ENCODE data around the gene TMEM33. TPM values are rescaled to one million over a fixed set of nuclear protein-coding genes. Genes with fewer than 3 reads are reported as not detected.

TMEM33 gene
- total RNA-seq, 1 experiment from 2014 or later = 82.4 TPM

DNA sequence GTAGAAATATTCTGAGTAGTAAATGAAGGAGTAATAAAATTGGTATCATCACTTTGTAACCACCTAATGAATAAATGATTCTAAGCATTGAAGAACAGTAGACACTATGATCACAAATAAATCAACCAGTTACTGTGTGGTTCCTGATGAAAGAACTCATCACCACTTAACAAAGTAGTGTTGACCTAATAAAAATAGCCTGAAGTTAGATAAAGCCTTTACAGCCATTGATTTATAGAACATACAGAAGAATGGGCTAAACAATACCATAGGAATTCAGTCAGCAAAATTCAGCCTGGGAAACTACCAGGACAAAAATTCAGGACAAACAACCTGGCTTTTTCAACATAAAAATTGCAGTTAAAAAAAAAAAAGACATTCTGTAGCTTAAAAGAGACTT lies 64.1 kb downstream of the TMEM33 start (continued):
- TF ChIP-seq, protein P1, sequence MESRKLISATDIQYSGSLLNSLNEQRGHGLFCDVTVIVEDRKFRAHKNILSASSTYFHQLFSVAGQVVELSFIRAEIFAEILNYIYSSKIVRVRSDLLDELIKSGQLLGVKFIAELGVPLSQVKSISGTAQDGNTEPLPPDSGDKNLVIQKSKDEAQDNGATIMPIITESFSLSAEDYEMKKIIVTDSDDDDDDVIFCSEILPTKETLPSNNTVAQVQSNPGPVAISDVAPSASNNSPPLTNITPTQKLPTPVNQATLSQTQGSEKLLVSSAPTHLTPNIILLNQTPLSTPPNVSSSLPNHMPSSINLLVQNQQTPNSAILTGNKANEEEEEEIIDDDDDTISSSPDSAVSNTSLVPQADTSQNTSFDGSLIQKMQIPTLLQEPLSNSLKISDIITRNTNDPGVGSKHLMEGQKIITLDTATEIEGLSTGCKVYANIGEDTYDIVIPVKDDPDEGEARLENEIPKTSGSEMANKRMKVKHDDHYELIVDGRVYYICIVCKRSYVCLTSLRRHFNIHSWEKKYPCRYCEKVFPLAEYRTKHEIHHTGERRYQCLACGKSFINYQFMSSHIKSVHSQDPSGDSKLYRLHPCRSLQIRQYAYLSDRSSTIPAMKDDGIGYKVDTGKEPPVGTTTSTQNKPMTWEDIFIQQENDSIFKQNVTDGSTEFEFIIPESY (IDR thresholded peaks at IDR 0.05; ENCODE audit: extremely low read depth, insufficient replicate concordance, low read length) = no peak
- TF ChIP-seq, protein P2, sequence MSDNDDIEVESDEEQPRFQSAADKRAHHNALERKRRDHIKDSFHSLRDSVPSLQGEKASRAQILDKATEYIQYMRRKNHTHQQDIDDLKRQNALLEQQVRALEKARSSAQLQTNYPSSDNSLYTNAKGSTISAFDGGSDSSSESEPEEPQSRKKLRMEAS (IDR thresholded peaks at IDR 0.05) = no peak
- TF ChIP-seq JUND (IDR thresholded peaks at IDR 0.05) = no peak

DNA sequence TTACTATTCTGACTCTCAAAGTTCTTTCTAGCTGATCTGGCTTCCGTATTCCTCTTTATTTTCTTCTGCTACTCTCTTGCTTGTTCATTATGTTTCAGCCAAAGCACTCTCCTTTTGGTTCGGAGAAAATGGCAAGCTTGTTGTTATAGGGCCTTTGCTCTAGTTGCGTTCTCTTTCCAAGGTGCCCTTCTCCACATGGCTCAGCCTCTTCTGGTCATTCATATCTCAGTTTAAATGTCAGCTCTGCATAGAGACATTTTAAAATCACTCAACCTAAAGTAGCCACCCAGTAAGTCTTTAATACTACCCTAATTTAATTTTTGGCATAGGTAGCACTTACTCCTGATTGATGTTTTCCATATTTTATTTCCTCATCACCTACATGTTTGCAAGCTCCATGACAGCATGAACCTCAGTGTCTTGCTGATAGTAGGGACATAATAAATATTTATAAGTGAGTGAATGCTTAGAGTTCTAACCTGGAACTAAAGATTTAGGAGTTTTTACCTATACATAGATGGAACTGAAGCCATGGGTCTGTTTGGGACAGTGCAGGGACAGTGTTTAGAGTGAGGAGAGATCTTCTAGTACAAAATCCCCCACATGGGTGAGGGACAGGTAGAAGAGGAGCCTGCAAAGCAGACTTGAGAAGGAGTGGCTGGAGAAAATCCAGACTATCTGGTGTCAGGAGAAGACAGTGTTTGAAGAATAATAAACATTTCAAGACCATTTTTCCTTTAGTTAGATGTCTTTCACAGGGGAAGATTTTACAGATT lies 73.0 kb downstream of the TMEM33 start:
- H3K9ac ChIP-seq (ENCODE audit: low read length) = no peak overlapping the region
- no peaks in the 10 kb centered on the region for H3K27me3 ChIP-seq (ENCODE audit: insufficient read depth, low read length)
- ChIA-PET CTCF (no interaction called here), POLR2A (no interaction called here), RAD21 (ENCODE audit: low non-redundant PET in 1 of 2, low total read pairs in 2 of 2, uncharacterized antibody in 2 of 2, unreplicated experiment in 2 of 2) (no interaction called here)
- no peak overlapping the region for H3K27ac ChIP-seq (ENCODE audit: low read depth, low read length)
- no peak overlapping the region for H2AFZ ChIP-seq (ENCODE audit: low read depth, low read length, poor library complexity, severe bottlenecking)
- no peaks in the 10 kb centered on the region for H3K4me1 ChIP-seq (ENCODE audit: control insufficient read depth in 1 of 2, insufficient read depth in 2 of 2, low read length in 2 of 2)
- H3K4me2 ChIP-seq (ENCODE audit: low read length) = no peak overlapping the region
- ATAC-seq = no peak
- peaks cover 50% of the 10 kb centered on the region for H3K79me2 ChIP-seq (ENCODE audit: insufficient read depth, low read length)
- H3K4me3 ChIP-seq (replicated peaks in 1 of 2; ENCODE audit: low read depth in 1 of 2, low read length in 2 of 2) = no peak overlapping the region
- no peaks in the 10 kb centered on the region for H3K9me2 ChIP-seq (ENCODE audit: insufficient read depth)
- DNase-seq (ENCODE audit: low read depth, low spot score) = no peak
- no peaks in the 10 kb centered on the region for H3K36me3 ChIP-seq (ENCODE audit: control insufficient read depth in 1 of 2, insufficient read depth in 2 of 2, low read length in 2 of 2)
- TF ChIP-seq EZH2phosphoT487 (IDR thresholded peaks at IDR 0.05; ENCODE audit: borderline replicate concordance) (no peak), ZNF274 (IDR thresholded peaks at IDR 0.05; ENCODE audit: low read depth, low read length) (no peak), FOSL1 (IDR thresholded peaks at IDR 0.05; ENCODE audit: low read depth) (no peak), POLR2A (IDR thresholded peaks at IDR 0.05; ENCODE audit: borderline replicate concordance, extremely low read depth, insufficient read depth, insufficient read length) (no peak), SRF (IDR thresholded peaks at IDR 0.05; ENCODE audit: low read depth) (no peak), EGR1 (IDR thresholded peaks at IDR 0.05; ENCODE audit: low read depth) (no peak), TCF7L2 (IDR thresholded peaks at IDR 0.05; ENCODE audit: borderline replicate concordance, extremely low read depth, insufficient read depth, insufficient read length) (no peak), POLR2AphosphoS5 (IDR thresholded peaks at IDR 0.05; ENCODE audit: low read depth, low read length) (no peak)
- no peaks in the 10 kb centered on the region for H4K20me1 ChIP-seq (ENCODE audit: insufficient read depth)
- H3K9me3 ChIP-seq (ENCODE audit: control insufficient read depth in 1 of 2, insufficient read depth in 1 of 2, low read depth in 1 of 2, low read length in 2 of 2) = no peaks in the 10 kb centered on the region
- intact Hi-C loops (cut with micrococcal nuclease) = no loop called here
- no TSS peak for BruUV-seq (replicated peaks)

Other genes with a start within 250 kb of the TMEM33 start
- not detected for gene PHOX2B, start 186.7 kb upstream of the TMEM33 start, total RNA-seq (2021; ENCODE audit: unreplicated experiment)
- gene DCAF4L1, start 46.3 kb downstream of the TMEM33 start, total RNA-seq (2021; ENCODE audit: unreplicated experiment) = 0.39 TPM
- 67.4 TPM for gene SLC30A9, start 55.1 kb downstream of the TMEM33 start, total RNA-seq (2021; ENCODE audit: unreplicated experiment)
- gene BEND4, start 217.2 kb downstream of the TMEM33 start, total RNA-seq (2021; ENCODE audit: unreplicated experiment) = 0.05 TPM

All from HCT116 (cell line).